Suprapubic skin (tissue), 4 donors: Measurements from ENCODE around the gene KDM4B. TPM values are rescaled to one million over a fixed set of nuclear protein-coding genes. Genes with fewer than 3 reads are reported as not detected.
A peak's percentile ranks its signal among the peaks of the same experiment; 100 is the strongest.

Experiments
- DNase-seq, 2 donors: peaks; one replicate each; pipeline ENCODE4 v3.0.0-alpha.2; 2019; ENCODE audit warnings: low spot score in 2 of 2
- H3K27ac ChIP-seq: fragments of 200-600 bp; sonication (generic); one replicate; pipeline ENCODE4 v1.5.1; 2019
- H3K27me3 ChIP-seq: fragments of 200-600 bp; sonication (generic); one replicate; pipeline ENCODE4 v1.5.1; 2019
- H3K36me3 ChIP-seq: fragments of 200-600 bp; sonication (generic); one replicate; pipeline ENCODE4 v1.5.1; 2019
- H3K4me1 ChIP-seq: fragments of 200-600 bp; sonication (generic); one replicate; pipeline ENCODE4 v1.5.1; 2019
- H3K4me3 ChIP-seq: fragments of 200-600 bp; sonication (generic); one replicate; pipeline ENCODE4 v1.5.1; 2019; ENCODE audit warnings: mild to moderate bottlenecking
- H3K9me3 ChIP-seq: fragments of 200-600 bp; sonication (generic); one replicate; pipeline ENCODE4 v1.5.1; 2019
- EP300 ChIP-seq: sonication (generic); formaldehyde crosslinking; IDR thresholded peaks from one replicate; pipeline ENCODE4 v1.6.1; 2017; ENCODE audit warnings: antibody characterized with exemption
- POLR2A ChIP-seq, 2 donors: fragments of 450-650 bp; IDR thresholded peaks; one replicate each; pipeline ENCODE4 v1.6.1; 2017; ENCODE audit warnings: antibody characterized with exemption in 2 of 2, mild to moderate bottlenecking in 2 of 2, moderate library complexity in 2 of 2
- POLR2AphosphoS5 ChIP-seq, 3 donors: sonication (generic); formaldehyde crosslinking; IDR thresholded peaks; one replicate each; pipeline ENCODE4 v1.6.1; 2017; ENCODE audit warnings: antibody characterized with exemption in 3 of 3
- WGBS: methylation state at CpG from one replicate; pipeline ENCODE4 v1.1.5; 2018; 5-methylcytosine and 5-hydroxymethylcytosine counted together
- total RNA-seq, 4 donors: library from RNA; depleted of rRNA; stranded (reverse); fragments of >200 nt; gene quantifications; one replicate each; pipeline ENCODE4 v1.1.0, GENCODE V29; 2016
- TF ChIP-seq, protein P1 (sequence below), 2 donors: fragments of 200-600 bp in 1 of 2; fragments of 450-650 bp in 1 of 2; sonication (generic) in 1 of 2; IDR thresholded peaks; one replicate each; pipeline ENCODE4 v1.5.1; 2016 to 2019; ENCODE audit warnings: antibody characterized with exemption in 2 of 2, mild to moderate bottlenecking in 1 of 2, moderate library complexity in 1 of 2

The KDM4B gene
- total RNA-seq, 4 donors from 2014 or later = 34.2 to 82.7 (median 48.7) TPM

GRCh38 chr19:5059213-5059574 lies 90.3 kb downstream of the KDM4B start:
- 40% methylated on average over 2 of the region's 21 CpGs for WGBS
- H3K4me1 ChIP-seq = peaks cover 42% of the 10 kb centered on the region
- peak overlapping the region; percentile 48 for H3K27ac ChIP-seq
- H3K4me3 ChIP-seq = no peak overlapping the region
- H3K27me3 ChIP-seq = no peaks in the 10 kb centered on the region
- TF ChIP-seq, protein P1, sequence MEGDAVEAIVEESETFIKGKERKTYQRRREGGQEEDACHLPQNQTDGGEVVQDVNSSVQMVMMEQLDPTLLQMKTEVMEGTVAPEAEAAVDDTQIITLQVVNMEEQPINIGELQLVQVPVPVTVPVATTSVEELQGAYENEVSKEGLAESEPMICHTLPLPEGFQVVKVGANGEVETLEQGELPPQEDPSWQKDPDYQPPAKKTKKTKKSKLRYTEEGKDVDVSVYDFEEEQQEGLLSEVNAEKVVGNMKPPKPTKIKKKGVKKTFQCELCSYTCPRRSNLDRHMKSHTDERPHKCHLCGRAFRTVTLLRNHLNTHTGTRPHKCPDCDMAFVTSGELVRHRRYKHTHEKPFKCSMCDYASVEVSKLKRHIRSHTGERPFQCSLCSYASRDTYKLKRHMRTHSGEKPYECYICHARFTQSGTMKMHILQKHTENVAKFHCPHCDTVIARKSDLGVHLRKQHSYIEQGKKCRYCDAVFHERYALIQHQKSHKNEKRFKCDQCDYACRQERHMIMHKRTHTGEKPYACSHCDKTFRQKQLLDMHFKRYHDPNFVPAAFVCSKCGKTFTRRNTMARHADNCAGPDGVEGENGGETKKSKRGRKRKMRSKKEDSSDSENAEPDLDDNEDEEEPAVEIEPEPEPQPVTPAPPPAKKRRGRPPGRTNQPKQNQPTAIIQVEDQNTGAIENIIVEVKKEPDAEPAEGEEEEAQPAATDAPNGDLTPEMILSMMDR (IDR thresholded peaks at IDR 0.05) = no peak
- TF ChIP-seq EP300 = no peak
- TF ChIP-seq POLR2A (IDR thresholded peaks at IDR 0.05) = no peak
- TF ChIP-seq POLR2AphosphoS5 (IDR thresholded peaks at IDR 0.05) = no peak
- no peaks in the 10 kb centered on the region for H3K9me3 ChIP-seq
- H3K36me3 ChIP-seq = peaks cover 32% of the 10 kb centered on the region
- no peak for DNase-seq

- Histone ChIP-seq H3K36me3 (peaks cover 30% of the 10 kb centered on the region), H3K27ac (peak overlapping the region; percentile 48), H3K4me3 (no peak overlapping the region), H3K4me1 (peaks cover 42% of the 10 kb centered on the region), H3K9me3 (no peaks in the 10 kb centered on the region), H3K27me3 (no peaks in the 10 kb centered on the region)
- no peak for TF ChIP-seq EP300
- TF ChIP-seq, protein P1 (IDR thresholded peaks at IDR 0.05) = no peak
- no peak for TF ChIP-seq POLR2AphosphoS5 (IDR thresholded peaks at IDR 0.05)
- TF ChIP-seq POLR2A (IDR thresholded peaks at IDR 0.05) = no peak
- DNase-seq = no peak
- 89% methylated on average over 9 of the region's 12 CpGs for WGBS
These were observed 90.9 kb downstream of the KDM4B start for GRCh38 chr19:5059793-5060192.

GRCh38 chr19:5062195-5062594 lies 93.3 kb downstream of the KDM4B start:
- no peak for TF ChIP-seq POLR2A (IDR thresholded peaks at IDR 0.05)
- TF ChIP-seq, protein P1 (IDR thresholded peaks at IDR 0.05) = no peak
- TF ChIP-seq POLR2AphosphoS5 (IDR thresholded peaks at IDR 0.05) = no peak
- no peak for TF ChIP-seq EP300

GRCh38 chr19:5062799-5063198 lies 93.9 kb downstream of the KDM4B start:
- no peaks in the 10 kb centered on the region for H3K9me3 ChIP-seq
- H3K36me3 ChIP-seq = peaks cover 39% of the 10 kb centered on the region
- 86% methylated on average over 4 of the region's 4 CpGs for WGBS
- H3K4me1 ChIP-seq = peaks cover 40% of the 10 kb centered on the region
- no peak overlapping the region for H3K27ac ChIP-seq
- no peak overlapping the region for H3K4me3 ChIP-seq
- DNase-seq = no peak
- no peaks in the 10 kb centered on the region for H3K27me3 ChIP-seq
- TF ChIP-seq POLR2AphosphoS5 (IDR thresholded peaks at IDR 0.05) (no peak), EP300 (no peak), POLR2A (IDR thresholded peaks at IDR 0.05) (no peak)
- TF ChIP-seq, protein P1 (IDR thresholded peaks at IDR 0.05) = no peak

More at GRCh38 chr19:5062195-5062594, 93.3 kb downstream of the KDM4B start:
- Histone ChIP-seq H3K4me1 (peaks cover 42% of the 10 kb centered on the region), H3K27ac (no peak overlapping the region), H3K4me3 (no peak overlapping the region), H3K36me3 (peaks cover 36% of the 10 kb centered on the region), H3K9me3 (no peaks in the 10 kb centered on the region), H3K27me3 (no peaks in the 10 kb centered on the region)
- WGBS = 86% methylated on average over 9 of the region's 9 CpGs
- no peak for DNase-seq

GRCh38 chr19:5063873-5064645 lies 95.1 kb downstream of the KDM4B start:
- H3K36me3 ChIP-seq = peaks cover 39% of the 10 kb centered on the region
- H3K4me3 ChIP-seq = no peak overlapping the region
- WGBS = 80% methylated on average over 27 of the region's 38 CpGs
- H3K27ac ChIP-seq = no peak overlapping the region
- no peaks in the 10 kb centered on the region for H3K9me3 ChIP-seq
- TF ChIP-seq POLR2A (IDR thresholded peaks at IDR 0.05) = no peak
- TF ChIP-seq EP300 = no peak
- TF ChIP-seq, protein P1 (IDR thresholded peaks at IDR 0.05) = no peak
- no peak for TF ChIP-seq POLR2AphosphoS5 (IDR thresholded peaks at IDR 0.05)
- DNase-seq = no peak
- no peaks in the 10 kb centered on the region for H3K27me3 ChIP-seq
- peaks cover 27% of the 10 kb centered on the region for H3K4me1 ChIP-seq
